Common myeloid progenitor, CD34-positive (primary cell): ENCODE measurements around the gene TPT1.
"Not testable (repeated sequence)": the region's sequence is repeated elsewhere in the genome, so short reads cannot be mapped to it uniquely, and the experiment has no call there.

Experiments
- CTCF ChIA-PET: fragments of 350-600 bp; sonication (Branson Sonifier 250); formaldehyde crosslinking; loops from one replicate; lab custom pipeline; 2021; ENCODE audit warnings: antibody characterized with exemption; lab: Charles Lee
- POLR2A ChIA-PET: fragments of 350-600 bp; sonication (Branson Sonifier 250); formaldehyde crosslinking; loops from one replicate; lab custom pipeline; 2021; ENCODE audit warnings: antibody characterized with exemption; lab: Charles Lee
- DNase-seq, 3 donors: peaks; one replicate each; pipeline versions ENCODE4 v3.0.0 to v3.0.0-alpha.2; 2013
- H3K27ac ChIP-seq, 2 experiments: 1 replicate in 1 of 2; 2 replicates in 1 of 2; pipeline ENCODE4 v1.7.0; 2013; ENCODE audit warnings: inconsistent platforms in 2 of 2, low read length in 2 of 2, mild to moderate bottlenecking in 2 of 2, low read depth in 1 of 2, moderate library complexity in 1 of 2; ENCODE audit not compliant: severe bottlenecking in 2 of 2, insufficient read depth in 1 of 2, poor library complexity in 1 of 2
- H3K27me3 ChIP-seq, 5 experiments: replicated peaks in 2 of 5; 1 replicate in 3 of 5; 2 replicates in 2 of 5; pipeline versions ENCODE4 v1.6.1 to v1.7.0; 2013; ENCODE audit warnings: low read length in 4 of 5, mild to moderate bottlenecking in 2 of 5, moderate library complexity in 2 of 5, inconsistent platforms in 1 of 5; ENCODE audit not compliant: insufficient read depth in 5 of 5, control insufficient read depth in 4 of 5
- H3K36me3 ChIP-seq, 4 experiments: 1 replicate in 2 of 4; 2 replicates in 2 of 4; pipeline versions ENCODE4 v1.6.1 to v1.7.0; 2013; ENCODE audit warnings: low read length in 3 of 4, control low read depth in 1 of 4, mild to moderate bottlenecking in 1 of 4; ENCODE audit not compliant: control insufficient read depth in 4 of 4, insufficient read depth in 4 of 4
- H3K4me1 ChIP-seq, 4 experiments: 1 replicate in 3 of 4; 2 replicates in 1 of 4; pipeline versions ENCODE4 v1.6.1 to v1.7.1; 2013; ENCODE audit warnings: low read length in 3 of 4, mild to moderate bottlenecking in 3 of 4, control low read depth in 1 of 4, inconsistent platforms in 1 of 4, moderate library complexity in 1 of 4; ENCODE audit not compliant: control insufficient read depth in 4 of 4, insufficient read depth in 4 of 4; ENCODE audit errors: control extremely low read depth in 1 of 4
- H3K4me3 ChIP-seq, 7 experiments: 1 replicate in 4 of 7; 2 replicates in 3 of 7; pipeline versions ENCODE4 v1.5.1 to v1.7.0; 2013; ENCODE audit warnings: mild to moderate bottlenecking in 7 of 7, low read length in 6 of 7, moderate library complexity in 6 of 7, inconsistent platforms in 2 of 7, low read depth in 2 of 7, control low read depth in 1 of 7; ENCODE audit not compliant: insufficient read depth in 4 of 7, control insufficient read depth in 1 of 7; ENCODE audit errors: extremely low read depth in 1 of 7
- H3K9me3 ChIP-seq, 5 experiments: 1 replicate in 4 of 5; 2 replicates in 1 of 5; pipeline versions ENCODE4 v1.6.1 to v1.7.1; 2013; ENCODE audit warnings: low read length in 4 of 5, mild to moderate bottlenecking in 2 of 5, inconsistent platforms in 1 of 5, low read depth in 1 of 5, moderate library complexity in 1 of 5; ENCODE audit not compliant: control insufficient read depth in 4 of 5, insufficient read depth in 2 of 5; ENCODE audit errors: control extremely low read depth in 1 of 5
- WGBS: methylation state at CpG from one replicate; pipeline ENCODE4 v1.1.5; 2013; ENCODE audit not compliant: insufficient coverage; 5-methylcytosine and 5-hydroxymethylcytosine counted together

The TPT1 gene

DNA sequence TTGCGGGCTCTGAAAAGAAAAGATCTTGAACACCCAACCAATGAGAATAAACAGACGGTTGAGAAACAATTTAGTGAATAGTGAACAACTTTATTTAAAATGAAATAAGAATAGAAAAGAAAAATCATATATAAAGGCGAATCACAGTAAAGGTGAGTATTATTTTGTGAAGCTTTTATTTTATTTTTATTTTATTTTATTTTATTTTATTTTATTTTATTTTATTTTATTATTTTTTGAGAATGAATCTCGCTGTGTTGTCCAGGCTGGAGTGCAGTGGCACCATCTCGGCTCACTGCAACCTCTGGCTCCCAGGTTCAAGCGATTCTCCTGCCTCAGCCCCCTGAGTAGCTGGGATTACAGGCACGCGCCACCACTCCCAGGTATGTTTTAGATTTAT lies 3.1 kb upstream of the TPT1 start:
- Histone ChIP-seq H3K36me3 (peaks cover 5 to 34% (median 21%) of the 10 kb centered on the region in 4 experiments), H3K4me1 (peaks cover 12 to 24% (median 18%) of the 10 kb centered on the region in 4 experiments)
- DNase-seq, H3K27me3 ChIP-seq, H3K27ac ChIP-seq, H3K9me3 ChIP-seq, POLR2A ChIA-PET, H3K4me3 ChIP-seq: not testable (repeated sequence)
- WGBS, result 100% methylated on average over 1 of the region's 8 CpGs
- CTCF ChIA-PET, result interaction anchor here (1.4 to 1.6 kb wide), 2 partner anchors 13 to 114 kb away, joined by 3 to 4 read pairs; no protein-coding TSS in a partner anchor

DNA sequence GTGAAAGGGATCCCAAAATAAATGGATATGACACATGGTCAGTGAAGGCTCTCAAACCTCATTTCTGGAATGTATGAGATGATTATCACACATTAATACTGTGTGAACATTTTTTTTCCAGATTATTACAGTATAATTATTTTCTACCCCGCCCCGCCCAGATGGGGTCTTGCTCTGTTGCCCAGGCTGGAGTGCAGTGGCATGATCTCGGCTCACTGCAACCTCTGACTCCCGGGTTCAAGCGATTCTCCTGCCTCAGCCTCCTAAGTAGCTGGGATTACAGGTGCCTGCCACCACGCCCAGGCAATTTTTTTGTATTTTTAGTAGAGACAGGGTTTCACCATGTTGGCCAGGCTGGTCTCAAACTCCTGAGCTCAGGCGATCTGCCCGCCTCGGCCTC lies 2.1 kb upstream of the TPT1 start:
- not testable (repeated sequence) for H3K4me3 ChIP-seq
- 95% methylated on average over 6 of the region's 9 CpGs for WGBS

DNA sequence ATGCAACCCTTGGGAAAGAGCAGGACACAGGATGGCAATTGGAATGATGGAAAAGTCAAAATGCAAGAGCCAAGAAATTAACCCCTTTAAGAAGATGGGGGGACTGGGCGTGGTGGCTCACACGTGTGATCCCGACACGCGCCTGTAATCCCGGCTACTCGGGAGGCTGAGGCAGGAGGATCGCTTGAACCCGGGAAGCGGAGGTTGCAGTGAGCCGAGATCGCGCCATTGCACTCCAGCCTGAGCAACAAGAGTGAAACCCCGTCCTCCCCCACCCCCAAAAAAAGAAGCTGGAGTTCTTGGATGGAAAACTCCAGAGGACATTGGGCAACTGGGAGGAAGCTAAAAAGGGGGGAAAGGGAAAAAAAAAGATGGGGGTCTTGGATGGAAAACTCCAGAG lies 1.7 kb upstream of the TPT1 start:
- H3K27ac ChIP-seq, H3K9me3 ChIP-seq, DNase-seq, H3K27me3 ChIP-seq, POLR2A ChIA-PET: not testable (repeated sequence)
- Histone ChIP-seq H3K4me1 (peaks cover 22 to 38% (median 31%) of the 10 kb centered on the region in 4 experiments), H3K4me3 (peak overlapping the region in 3 of 7 experiments; percentile 79 to 98 (median 91)), H3K36me3 (peaks cover 14 to 43% (median 30%) of the 10 kb centered on the region in 4 experiments)
- CTCF ChIA-PET, result interaction anchor here (0.7 to 2.6 kb wide), 6 partner anchors 14 to 1097 kb away, joined by 3 to 13 read pairs (median 4); no protein-coding TSS in a partner anchor
- 97% methylated on average over 7 of the region's 14 CpGs for WGBS

More for the DNA sequence above, 2.1 kb upstream of the TPT1 start:
- H3K9me3 ChIP-seq, H3K27me3 ChIP-seq, H3K27ac ChIP-seq, POLR2A ChIA-PET, DNase-seq: not testable (repeated sequence)
- CTCF ChIA-PET, result interaction anchor here (0.7 to 2.0 kb wide), 3 partner anchors 17 to 115 kb away, joined by 3 to 6 read pairs (median 3); no protein-coding TSS in a partner anchor
- peaks cover 12 to 43% (median 28%) of the 10 kb centered on the region in 4 experiments for H3K36me3 ChIP-seq
- H3K4me1 ChIP-seq, result peaks cover 18 to 33% (median 27%) of the 10 kb centered on the region in 4 experiments

DNA sequence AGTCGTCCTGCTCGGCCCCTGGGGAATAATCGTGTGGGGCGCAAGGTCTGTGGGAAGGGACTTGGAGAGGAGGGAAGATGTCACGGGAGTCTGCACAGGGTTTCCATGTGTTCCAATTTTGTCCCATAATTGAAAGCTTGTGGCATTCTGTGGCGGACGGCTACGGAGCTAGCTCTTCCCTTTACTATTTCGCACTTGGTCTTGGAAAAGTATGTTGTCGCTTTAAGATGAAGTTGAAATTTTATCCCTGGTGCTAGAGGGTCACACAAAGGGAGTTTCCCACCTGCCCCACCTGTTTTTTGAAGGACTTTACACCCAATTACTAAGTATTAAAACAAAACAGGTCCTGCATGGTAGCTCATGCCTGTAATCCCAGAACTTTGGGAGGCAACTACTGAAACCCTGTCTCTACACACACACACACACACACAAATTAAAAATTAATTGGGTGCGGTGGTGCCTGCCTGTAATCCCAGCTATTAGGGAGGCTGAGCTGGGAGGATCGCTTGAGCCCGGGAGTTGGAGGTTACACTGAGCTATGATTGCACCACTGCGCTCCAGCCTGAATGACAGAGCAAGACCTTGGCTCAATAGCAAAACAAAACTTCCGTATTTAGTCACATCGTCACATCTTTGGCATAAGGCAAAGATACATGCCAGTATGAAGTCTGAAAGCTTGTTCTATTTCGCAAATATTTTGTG lies 967 bp upstream of the TPT1 start:
- CTCF ChIA-PET, result interaction anchor here (0.7 to 6.5 kb wide), 12 partner anchors 10 to 1096 kb away, joined by 3 to 31 read pairs (median 3); no protein-coding TSS in a partner anchor
- peak overlapping the region; percentile 83 to 94 for H3K27ac ChIP-seq
- DNase-seq, result peak in 2 of 3 donors; percentile 57 to 64
- peaks cover 20 to 47% (median 33%) of the 10 kb centered on the region in 4 experiments for H3K36me3 ChIP-seq
- 50% methylated on average over 11 of the region's 17 CpGs for WGBS
- H3K27me3 ChIP-seq, result no peaks in the 10 kb centered on the region
- POLR2A ChIA-PET, result interaction anchor here (0.6 to 3.5 kb wide), 7 partner anchors 9 to 826 kb away, joined by 3 to 20 read pairs (median 3); no protein-coding TSS in a partner anchor
- H3K4me1 ChIP-seq, result peaks cover 25 to 44% (median 36%) of the 10 kb centered on the region in 4 experiments
- H3K4me3 ChIP-seq, result peak overlapping the region; percentile 47 to 98 (median 89)
- H3K9me3 ChIP-seq, result no peaks in the 10 kb centered on the region

GRCh38 chr13:45340422-45341033 lies 455 bp downstream of the TPT1 start:
- under 1% methylated on average over 57 of the region's 64 CpGs for WGBS
- POLR2A ChIA-PET, result interaction anchor here (0.6 to 3.5 kb wide), 6 partner anchors 10 to 142 kb away, joined by 3 to 20 read pairs (median 8); no protein-coding TSS in a partner anchor
- CTCF ChIA-PET, result interaction anchor here (0.9 to 6.5 kb wide), 8 partner anchors 9 to 49 kb away, joined by 3 to 31 read pairs (median 5); no protein-coding TSS in a partner anchor
- DNase-seq, result peak; percentile 84 to 91 (median 89)
- H3K36me3 ChIP-seq, result peaks cover 21 to 54% (median 41%) of the 10 kb centered on the region in 4 experiments
- H3K4me1 ChIP-seq, result peaks cover 25 to 58% (median 50%) of the 10 kb centered on the region in 4 experiments
- H3K27me3 ChIP-seq, result no peaks in the 10 kb centered on the region
- H3K27ac ChIP-seq, result peak overlapping the region; percentile 96 to 98
- no peaks in the 10 kb centered on the region for H3K9me3 ChIP-seq
- H3K4me3 ChIP-seq, result peak overlapping the region; percentile 79 to 93 (median 91)

- CTCF ChIA-PET, result interaction anchor here (0.6 to 6.5 kb wide), 9 partner anchors 8 to 751 kb away, joined by 3 to 31 read pairs (median 5); no protein-coding TSS in a partner anchor
- Histone ChIP-seq H3K27ac (peak overlapping the region; percentile 96 to 98), H3K27me3 (no peaks in the 10 kb centered on the region), H3K4me1 (peaks cover 30 to 64% (median 57%) of the 10 kb centered on the region in 4 experiments), H3K36me3 (peaks cover 21 to 60% (median 40%) of the 10 kb centered on the region in 4 experiments), H3K9me3 (no peaks in the 10 kb centered on the region), H3K4me3 (peak overlapping the region in 6 of 7 experiments; percentile 79 to 93 (median 90))
- no peak for DNase-seq
- POLR2A ChIA-PET, result interaction anchor here (0.6 to 3.5 kb wide), 4 partner anchors 10 to 143 kb away, joined by 3 to 20 read pairs (median 7); no protein-coding TSS in a partner anchor
- 13% methylated on average over 9 of the region's 11 CpGs for WGBS
Measured at GRCh38 chr13:45339867-45340266, 1.1 kb downstream of the TPT1 start.
